Vagina (tissue), 2 donors: ENCODE measurements around the gene RBM19. TPM values are rescaled to one million over a fixed set of nuclear protein-coding genes. Genes with fewer than 3 reads are reported as not detected.

ENCODE experiments used
- DNase-seq, 2 donors: peaks; one replicate each; pipeline ENCODE4 v3.0.0-alpha.2; 2017; ENCODE audit errors: extremely low spot score in 2 of 2
- H3K27ac ChIP-seq: fragments of 200-600 bp; sonication (generic); one replicate; pipeline ENCODE4 v1.5.1; 2019
- H3K27me3 ChIP-seq: fragments of 200-600 bp; sonication (generic); one replicate; pipeline ENCODE4 v1.5.1; 2019
- H3K36me3 ChIP-seq, 2 donors: fragments of 200-600 bp; sonication (generic); one replicate each; pipeline ENCODE4 v1.5.1; 2017 to 2019
- H3K4me1 ChIP-seq: fragments of 200-600 bp; sonication (generic); one replicate; pipeline ENCODE4 v1.5.1; 2019
- H3K4me3 ChIP-seq, 2 donors: fragments of 200-600 bp; sonication (generic); 1 replicate in 1 of 2; 2 replicates in 1 of 2; pipeline ENCODE4 v1.5.1; 2016 to 2019
- H3K9me3 ChIP-seq: fragments of 200-600 bp; sonication (generic); one replicate; pipeline ENCODE4 v1.5.1; 2019
- POLR2A ChIP-seq, 2 donors: fragments of 450-650 bp; IDR thresholded peaks; one replicate each; pipeline ENCODE4 v1.6.1; 2017; ENCODE audit warnings: antibody characterized with exemption in 2 of 2, mild to moderate bottlenecking in 2 of 2, moderate library complexity in 2 of 2
- POLR2AphosphoS5 ChIP-seq, 2 donors: sonication (generic); formaldehyde crosslinking; IDR thresholded peaks; one replicate each; pipeline ENCODE4 v1.9.0; 2017; ENCODE audit warnings: antibody characterized with exemption in 2 of 2, mild to moderate bottlenecking in 2 of 2, low read depth in 1 of 2; ENCODE audit not compliant: insufficient read depth in 1 of 2
- intact Hi-C: fragments of 100-400 bp; cut with DNase I; formaldehyde crosslinking; loops from one replicate; pipeline ENCODE4 v1.15.1; 2023
- total RNA-seq: library from RNA; depleted of rRNA; stranded (reverse); fragments of >200 nt; gene quantifications from one replicate; pipeline ENCODE4 v1.2.3, GENCODE V29; 2016
- TF ChIP-seq, protein P1 (sequence below), 3 experiments: fragments of 450-650 bp in 2 of 3; fragments of 200-600 bp in 1 of 3; sonication (generic) in 1 of 3; IDR thresholded peaks; one replicate each; pipeline ENCODE4 v1.5.1; 2017 to 2019; ENCODE audit warnings: antibody characterized with exemption in 3 of 3, mild to moderate bottlenecking in 2 of 3, moderate library complexity in 2 of 3

Gene RBM19
- total RNA-seq, 1 donor from 2014 or later, result 25.5 TPM

DNA sequence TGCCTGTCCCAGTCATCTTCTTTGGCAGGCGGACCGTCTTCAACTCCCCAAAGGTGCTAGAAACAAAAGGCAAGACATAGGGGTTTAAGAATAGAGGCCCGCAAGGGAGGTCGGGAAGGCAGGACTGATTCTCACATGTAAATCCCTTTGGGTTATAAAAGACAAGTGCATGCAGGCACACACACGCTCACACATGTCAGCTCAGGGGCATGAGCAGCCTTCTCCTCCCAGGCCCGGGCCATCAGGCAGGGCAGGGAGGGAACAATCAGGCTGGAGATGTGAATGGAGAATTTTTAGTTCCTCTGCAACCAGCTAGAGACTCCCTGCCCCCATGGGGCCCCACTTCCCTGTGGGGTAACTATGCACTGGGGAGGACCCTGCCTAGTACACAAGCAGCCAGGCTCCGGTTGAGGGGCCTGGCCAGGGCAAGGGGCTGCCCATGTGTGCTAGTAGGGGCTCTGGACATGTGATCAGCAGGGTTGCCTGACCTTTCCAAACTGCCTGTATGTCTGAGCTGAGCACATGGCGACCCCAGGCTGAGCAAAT, 107.2 kb downstream of the RBM19 start:
- no peak overlapping the region for H3K27ac ChIP-seq
- no peaks in the 10 kb centered on the region for H3K27me3 ChIP-seq
- H3K36me3 ChIP-seq, result peaks cover 0 to 29% of the 10 kb centered on the region in 2 donors
- no peak for TF ChIP-seq POLR2AphosphoS5 (IDR thresholded peaks at IDR 0.05; ENCODE audit: insufficient read depth in 1 of 2, low read depth in 1 of 2)
- no peak for TF ChIP-seq POLR2A (IDR thresholded peaks at IDR 0.05)
- TF ChIP-seq, protein P1, sequence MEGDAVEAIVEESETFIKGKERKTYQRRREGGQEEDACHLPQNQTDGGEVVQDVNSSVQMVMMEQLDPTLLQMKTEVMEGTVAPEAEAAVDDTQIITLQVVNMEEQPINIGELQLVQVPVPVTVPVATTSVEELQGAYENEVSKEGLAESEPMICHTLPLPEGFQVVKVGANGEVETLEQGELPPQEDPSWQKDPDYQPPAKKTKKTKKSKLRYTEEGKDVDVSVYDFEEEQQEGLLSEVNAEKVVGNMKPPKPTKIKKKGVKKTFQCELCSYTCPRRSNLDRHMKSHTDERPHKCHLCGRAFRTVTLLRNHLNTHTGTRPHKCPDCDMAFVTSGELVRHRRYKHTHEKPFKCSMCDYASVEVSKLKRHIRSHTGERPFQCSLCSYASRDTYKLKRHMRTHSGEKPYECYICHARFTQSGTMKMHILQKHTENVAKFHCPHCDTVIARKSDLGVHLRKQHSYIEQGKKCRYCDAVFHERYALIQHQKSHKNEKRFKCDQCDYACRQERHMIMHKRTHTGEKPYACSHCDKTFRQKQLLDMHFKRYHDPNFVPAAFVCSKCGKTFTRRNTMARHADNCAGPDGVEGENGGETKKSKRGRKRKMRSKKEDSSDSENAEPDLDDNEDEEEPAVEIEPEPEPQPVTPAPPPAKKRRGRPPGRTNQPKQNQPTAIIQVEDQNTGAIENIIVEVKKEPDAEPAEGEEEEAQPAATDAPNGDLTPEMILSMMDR (IDR thresholded peaks at IDR 0.05), result no peak
- H3K4me3 ChIP-seq, result no peak overlapping the region
- H3K9me3 ChIP-seq, result no peaks in the 10 kb centered on the region
- peaks cover 13% of the 10 kb centered on the region for H3K4me1 ChIP-seq
- intact Hi-C loops, result no loop called here
- no peak for DNase-seq

- Histone ChIP-seq H3K4me3 (no peak overlapping the region), H3K27ac (no peak overlapping the region), H3K4me1 (no peaks in the 10 kb centered on the region), H3K36me3 (peaks cover 0 to 29% of the 10 kb centered on the region in 2 donors), H3K27me3 (no peaks in the 10 kb centered on the region), H3K9me3 (no peaks in the 10 kb centered on the region)
- intact Hi-C loops, result no loop called here
- TF ChIP-seq, protein P1 (IDR thresholded peaks at IDR 0.05), result no peak
- no peak for TF ChIP-seq POLR2AphosphoS5 (IDR thresholded peaks at IDR 0.05; ENCODE audit: insufficient read depth in 1 of 2, low read depth in 1 of 2)
- no peak for TF ChIP-seq POLR2A (IDR thresholded peaks at IDR 0.05)
- DNase-seq, result no peak
Measured at GRCh38 chr12:113857371-113857770, 108.8 kb downstream of the RBM19 start.

DNA sequence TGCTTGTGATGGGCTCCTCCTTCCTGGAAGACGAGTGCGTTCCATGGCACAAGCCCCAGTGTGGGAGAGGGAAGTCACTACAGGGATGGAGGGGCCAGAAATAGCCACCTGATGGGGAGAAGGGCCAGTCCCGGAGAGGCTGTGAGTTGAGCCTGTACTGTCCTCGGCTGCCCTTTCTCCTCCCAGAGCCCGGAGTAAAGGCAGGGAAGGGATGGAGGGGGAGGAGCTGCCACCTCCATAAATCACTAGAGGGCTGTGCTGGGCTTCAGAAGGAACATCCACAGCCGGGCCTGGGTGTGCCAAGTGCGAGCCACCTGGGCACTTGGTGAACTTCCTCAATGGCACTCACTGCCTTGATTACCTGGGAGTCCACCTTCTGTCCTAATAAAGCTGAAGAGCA, 110.1 kb downstream of the RBM19 start:
- Histone ChIP-seq H3K4me3 (no peak overlapping the region), H3K27me3 (no peaks in the 10 kb centered on the region), H3K4me1 (no peaks in the 10 kb centered on the region), H3K27ac (no peak overlapping the region), H3K36me3 (peaks cover 0 to 29% of the 10 kb centered on the region in 2 donors), H3K9me3 (no peaks in the 10 kb centered on the region)
- TF ChIP-seq, protein P1 (IDR thresholded peaks at IDR 0.05), result no peak
- TF ChIP-seq POLR2AphosphoS5 (IDR thresholded peaks at IDR 0.05; ENCODE audit: insufficient read depth in 1 of 2, low read depth in 1 of 2), result no peak
- no peak for DNase-seq
- intact Hi-C loops, result no loop called here

DNA sequence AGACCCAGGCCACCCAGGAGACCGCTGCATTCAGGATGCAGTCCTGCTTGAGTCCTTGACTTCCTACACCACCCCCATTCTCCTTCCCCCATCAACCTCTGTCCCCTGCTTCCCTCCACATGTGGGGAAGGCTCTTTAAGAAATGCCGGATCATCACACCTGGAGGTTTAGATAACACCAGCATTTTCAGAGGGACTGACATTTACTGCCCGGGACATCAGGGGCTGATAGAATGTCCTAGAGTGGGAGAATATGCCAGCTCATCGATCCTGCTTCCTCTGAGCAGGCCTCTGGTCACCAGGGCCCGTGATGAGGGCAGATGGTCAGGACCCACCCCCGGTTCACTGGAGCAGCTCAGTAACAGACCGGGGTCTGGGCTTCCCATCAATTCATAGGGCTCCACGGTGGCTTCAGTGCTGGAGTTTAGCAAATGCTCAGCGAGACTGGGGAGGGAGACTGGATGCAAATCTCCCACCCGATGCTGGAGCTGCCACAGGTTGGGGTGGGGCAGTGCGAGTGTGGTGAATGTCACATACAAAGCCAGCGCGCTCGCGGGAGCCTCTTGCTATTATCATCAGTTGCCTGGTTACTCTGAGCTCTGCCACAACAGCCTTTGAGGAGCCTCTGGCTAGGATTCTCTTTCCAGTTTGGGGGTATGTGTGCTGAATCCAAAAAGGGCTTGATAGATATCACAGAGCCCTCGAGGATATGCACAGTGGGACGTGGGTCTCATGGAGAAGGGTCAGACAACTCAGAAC, 111.6 kb downstream of the RBM19 start:
- intact Hi-C loops, result no loop called here
- Histone ChIP-seq H3K4me3 (no peak overlapping the region), H3K27ac (no peak overlapping the region), H3K27me3 (no peaks in the 10 kb centered on the region), H3K4me1 (no peaks in the 10 kb centered on the region), H3K9me3 (no peaks in the 10 kb centered on the region), H3K36me3 (peaks cover 0 to 29% of the 10 kb centered on the region in 2 donors)
- DNase-seq, result no peak
- TF ChIP-seq, protein P1 (IDR thresholded peaks at IDR 0.05), result no peak
- TF ChIP-seq POLR2A (IDR thresholded peaks at IDR 0.05) (no peak), POLR2AphosphoS5 (IDR thresholded peaks at IDR 0.05; ENCODE audit: insufficient read depth in 1 of 2, low read depth in 1 of 2) (no peak)

GRCh38 chr12:113853491-113853890, 112.6 kb downstream of the RBM19 start:
- no peak for DNase-seq
- Histone ChIP-seq H3K4me1 (no peaks in the 10 kb centered on the region), H3K9me3 (no peaks in the 10 kb centered on the region), H3K27ac (no peak overlapping the region), H3K4me3 (no peak overlapping the region), H3K36me3 (peaks cover 0 to 29% of the 10 kb centered on the region in 2 donors), H3K27me3 (no peaks in the 10 kb centered on the region)
- intact Hi-C loops, result no loop called here
- no peak for TF ChIP-seq POLR2A (IDR thresholded peaks at IDR 0.05)
- TF ChIP-seq POLR2AphosphoS5 (IDR thresholded peaks at IDR 0.05; ENCODE audit: insufficient read depth in 1 of 2, low read depth in 1 of 2), result no peak
- TF ChIP-seq, protein P1 (IDR thresholded peaks at IDR 0.05), result no peak
